Right hindlimb (tissue), 1 donor: Measurements from ENCODE around the gene DSC2.
"Not testable (repeated sequence)": the region's sequence is repeated elsewhere in the genome, so short reads cannot be mapped to it uniquely, and the experiment has no call there.

Experiments
- DNase-seq: peaks from one replicate; pipeline ENCODE4 v3.0.0-alpha.2; 2018

The DSC2 gene

GRCh38 chr18:31102025-31102684 lies at the start of gene DSC2:
Gene DSC2, minus strand, starts transcription at chr18:31102421. Its CDS starts 450 bp downstream, at chr18:31101971.
- peak; percentile 25 for DNase-seq

DNA sequence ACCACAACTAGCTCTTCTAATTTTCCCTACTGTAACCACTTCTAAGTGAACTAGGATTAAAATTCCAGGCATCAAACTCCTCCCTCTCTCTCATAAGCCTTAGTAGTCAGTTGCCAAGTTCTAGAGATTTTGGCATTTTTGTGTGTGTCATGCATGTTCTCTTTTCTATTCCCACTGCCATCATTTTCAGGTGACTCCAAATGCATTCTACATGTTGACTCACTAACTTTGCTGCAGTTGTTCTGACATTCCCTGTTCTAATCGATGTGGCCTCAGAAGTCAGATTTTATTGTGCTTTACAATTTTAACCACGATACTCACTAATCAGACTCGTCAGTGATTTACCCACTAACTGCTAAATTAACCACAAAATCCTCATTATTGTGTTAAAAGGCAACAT lies 47.1 kb upstream of the DSC2 start:
- no peak for DNase-seq

GRCh38 chr18:31148600-31148999 lies 46.4 kb upstream of the DSC2 start:
- no peak for DNase-seq

DNA sequence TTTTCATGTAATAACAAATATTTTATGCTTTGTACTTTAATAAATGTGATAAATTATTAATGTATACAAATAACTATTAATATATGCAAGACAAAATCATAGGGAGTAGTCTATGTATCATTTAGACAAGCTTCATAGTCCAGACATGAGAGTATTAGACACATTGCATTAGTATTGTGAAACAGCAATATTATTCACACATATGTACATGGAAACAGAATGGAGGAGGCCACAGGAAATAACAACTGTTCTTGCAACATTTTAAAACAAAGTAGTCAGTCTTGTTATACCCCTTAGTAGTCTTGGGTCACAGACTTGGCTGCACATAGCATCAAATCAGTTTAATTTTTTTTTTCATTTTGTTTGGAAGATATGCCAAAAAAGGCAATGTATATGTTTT lies 44.6 kb upstream of the DSC2 start:
- DNase-seq, result no peak

DNA sequence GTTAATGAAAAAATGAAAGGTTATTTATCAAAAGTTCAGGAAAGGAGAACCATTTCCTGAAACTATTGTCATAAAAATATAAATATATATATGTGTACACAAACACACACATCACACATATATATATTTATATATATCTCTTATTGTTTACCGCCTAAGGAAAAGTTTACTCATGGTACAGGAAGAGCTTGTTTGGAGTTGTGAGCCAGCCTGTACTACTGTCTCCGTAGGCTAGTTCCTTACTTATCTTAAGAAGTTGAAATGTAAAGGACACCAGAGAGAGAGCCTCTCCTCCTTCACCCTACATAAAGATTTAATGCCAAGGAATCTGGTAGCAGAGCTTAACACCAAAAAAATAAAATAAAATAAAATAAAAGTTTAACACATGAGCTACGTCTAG lies 40.8 kb upstream of the DSC2 start:
- DNase-seq, result no peak

DNA sequence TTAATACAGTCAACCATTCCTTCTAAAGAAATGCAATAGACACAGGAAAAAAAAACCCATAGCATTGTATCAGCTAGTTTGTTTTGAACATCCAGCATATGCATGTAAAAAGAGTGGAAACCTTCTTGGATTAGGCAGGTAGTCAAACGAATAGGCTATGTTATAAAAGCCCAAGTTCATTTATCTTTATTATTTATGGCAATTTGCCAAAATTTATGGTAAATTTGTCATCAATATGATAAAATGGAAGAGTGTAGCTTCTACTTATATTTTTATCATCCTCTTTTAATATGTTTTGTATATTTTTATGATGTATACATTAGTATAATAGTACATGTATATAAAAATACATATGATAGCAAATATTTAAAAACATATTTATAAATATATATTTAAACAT lies 36.5 kb upstream of the DSC2 start:
- DNase-seq, result no peak

DNA sequence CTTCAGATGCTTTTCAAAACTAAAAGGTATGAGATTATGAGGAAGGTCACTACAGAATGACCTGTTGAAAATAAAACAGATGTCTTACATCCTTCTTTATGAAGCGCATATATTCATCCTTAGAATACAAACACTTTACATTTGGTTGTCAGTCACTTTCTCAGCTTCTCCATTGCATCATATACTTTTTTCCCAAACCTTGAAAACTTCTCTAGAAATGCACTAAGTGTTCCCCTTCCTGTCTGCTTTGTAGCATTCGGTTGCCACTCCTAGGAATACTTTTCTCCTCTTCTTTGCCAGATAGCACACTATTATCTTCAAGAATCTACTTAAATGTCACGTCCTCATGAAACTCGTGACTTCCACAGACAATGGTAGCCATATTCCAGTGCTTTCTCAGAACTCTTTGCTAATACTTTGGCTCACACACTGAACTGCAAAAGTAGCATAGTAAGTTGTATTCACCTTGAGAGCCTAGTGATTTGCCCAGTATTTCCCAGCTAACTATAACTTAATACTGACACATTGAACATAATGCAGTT lies 32.8 kb upstream of the DSC2 start:
- no peak for DNase-seq

DNA sequence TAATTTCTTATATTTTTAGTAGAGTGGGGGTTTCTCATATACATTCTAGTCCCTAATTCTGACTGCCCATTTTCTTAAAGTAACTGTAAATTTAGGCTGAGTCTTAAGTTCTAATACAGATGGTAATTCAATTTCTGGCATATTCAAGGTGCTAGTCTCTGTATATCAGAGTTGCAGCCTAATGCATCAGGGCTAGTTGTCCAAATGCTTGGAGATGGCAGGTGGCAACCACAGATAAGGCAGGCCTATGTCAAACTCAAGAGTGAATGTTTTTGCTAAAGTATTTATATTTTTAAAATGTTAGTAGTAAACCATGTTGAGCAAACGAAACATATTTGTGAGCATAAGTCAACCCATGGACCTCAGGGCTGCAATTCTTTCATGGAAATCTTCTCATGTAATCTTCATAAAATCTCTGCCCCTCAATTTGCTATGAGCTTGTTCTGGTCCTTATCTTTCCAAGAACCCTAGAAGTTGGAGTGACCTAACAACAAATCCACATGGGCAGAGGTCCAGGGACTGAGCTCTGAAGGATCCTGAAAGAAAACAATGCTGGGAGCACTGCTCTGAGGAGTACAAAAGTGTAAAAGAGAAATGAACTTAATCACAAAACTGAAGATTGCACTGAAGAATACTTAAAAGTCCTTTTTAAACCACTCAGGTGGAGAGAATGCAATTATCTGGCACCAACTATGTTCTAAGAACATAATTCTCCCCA lies 27.3 kb upstream of the DSC2 start:
- no peak for DNase-seq

DNA sequence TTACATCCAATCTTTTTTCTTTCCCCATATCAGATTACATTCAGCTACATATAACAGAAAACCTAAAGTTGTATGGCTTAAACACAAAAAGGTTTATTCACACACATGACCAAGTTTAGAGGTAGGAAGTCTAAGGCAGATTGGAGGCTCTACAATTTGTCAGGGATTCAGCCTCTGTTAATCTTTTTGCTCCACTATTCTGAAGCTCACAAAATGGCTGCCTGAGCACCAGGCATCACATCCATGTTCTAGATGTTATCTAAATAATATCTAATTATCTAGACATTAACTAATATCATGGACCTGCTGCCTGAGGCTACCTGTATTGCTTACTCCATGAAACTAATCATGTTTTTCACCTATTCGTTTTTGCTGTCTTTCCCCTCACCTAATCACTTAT lies 23.7 kb upstream of the DSC2 start:
- no peak for DNase-seq

DNA sequence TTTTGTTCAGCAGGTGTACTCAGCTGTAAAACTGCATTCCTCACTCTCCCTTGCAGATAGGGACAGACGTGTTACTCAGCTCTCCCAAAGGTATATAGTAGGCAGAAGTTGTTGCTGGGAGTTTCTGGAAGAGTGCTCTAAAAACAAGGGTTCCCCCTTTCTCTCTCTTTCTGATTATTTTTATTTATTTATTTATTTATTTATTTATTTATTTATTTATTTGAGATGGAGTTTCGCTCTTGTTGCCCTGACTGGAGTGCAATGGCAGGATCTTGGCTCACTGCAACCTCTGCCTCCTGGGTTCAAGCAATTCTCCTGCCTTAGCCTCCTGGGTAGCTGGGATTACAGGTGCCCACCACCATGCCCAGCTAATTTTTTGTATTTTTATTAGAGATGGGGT lies 20.9 kb upstream of the DSC2 start:
- not testable (repeated sequence) for DNase-seq

GRCh38 chr18:31120594-31120993 lies 18.4 kb upstream of the DSC2 start:
- no peak for DNase-seq

- no peak for DNase-seq
These were observed 14.8 kb upstream of the DSC2 start for GRCh38 chr18:31116853-31117595.

GRCh38 chr18:31112804-31113203 lies 10.6 kb upstream of the DSC2 start:
- DNase-seq, result no peak

DNA sequence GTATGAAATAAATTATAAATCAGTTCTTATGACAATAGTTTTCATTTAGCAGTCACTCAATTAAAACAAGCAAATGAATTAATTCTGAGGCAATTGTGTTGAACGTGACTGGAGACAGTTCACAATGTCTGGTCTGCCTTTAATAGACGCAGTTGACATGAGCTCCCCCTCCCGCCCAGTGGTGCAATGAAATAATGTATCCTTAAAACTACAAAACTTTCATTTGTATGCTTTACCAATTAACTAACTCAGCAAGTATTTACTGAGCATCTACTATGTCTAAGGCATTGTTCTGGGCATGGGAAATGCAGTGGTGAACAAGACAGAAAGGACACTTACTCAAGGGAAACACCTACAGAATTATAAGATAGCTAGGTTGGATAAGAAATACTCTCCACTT lies 3.5 kb upstream of the DSC2 start:
- DNase-seq, result no peak

- DNase-seq, result no peak
These were observed 2.2 kb upstream of the DSC2 start for GRCh38 chr18:31104444-31104843.

DNA sequence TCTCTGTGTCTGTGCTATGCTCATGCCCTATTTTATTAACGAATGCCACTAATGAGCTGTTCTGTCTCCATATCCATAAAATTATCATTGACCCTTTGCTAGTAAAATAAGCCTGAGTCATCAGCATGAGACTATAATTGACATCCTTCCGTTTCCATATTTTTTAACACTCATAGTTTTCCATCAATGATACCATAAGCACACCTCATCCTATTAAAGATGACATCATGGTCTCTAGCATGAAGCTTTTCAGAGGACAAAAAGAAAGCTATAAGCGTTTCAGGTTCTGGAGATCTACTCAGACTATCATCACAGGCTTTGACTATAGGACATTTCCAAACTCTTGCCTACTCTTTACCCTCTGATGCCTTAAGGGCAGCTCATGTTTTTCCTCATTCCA lies 1.2 kb upstream of the DSC2 start:
- no peak for DNase-seq

GRCh38 chr18:31102941-31103340 lies 720 bp upstream of the DSC2 start:
- DNase-seq, result no peak

GRCh38 chr18:31101183-31102024 lies 817 bp downstream of the DSC2 start:
- DNase-seq, result peak; percentile 73

DNA sequence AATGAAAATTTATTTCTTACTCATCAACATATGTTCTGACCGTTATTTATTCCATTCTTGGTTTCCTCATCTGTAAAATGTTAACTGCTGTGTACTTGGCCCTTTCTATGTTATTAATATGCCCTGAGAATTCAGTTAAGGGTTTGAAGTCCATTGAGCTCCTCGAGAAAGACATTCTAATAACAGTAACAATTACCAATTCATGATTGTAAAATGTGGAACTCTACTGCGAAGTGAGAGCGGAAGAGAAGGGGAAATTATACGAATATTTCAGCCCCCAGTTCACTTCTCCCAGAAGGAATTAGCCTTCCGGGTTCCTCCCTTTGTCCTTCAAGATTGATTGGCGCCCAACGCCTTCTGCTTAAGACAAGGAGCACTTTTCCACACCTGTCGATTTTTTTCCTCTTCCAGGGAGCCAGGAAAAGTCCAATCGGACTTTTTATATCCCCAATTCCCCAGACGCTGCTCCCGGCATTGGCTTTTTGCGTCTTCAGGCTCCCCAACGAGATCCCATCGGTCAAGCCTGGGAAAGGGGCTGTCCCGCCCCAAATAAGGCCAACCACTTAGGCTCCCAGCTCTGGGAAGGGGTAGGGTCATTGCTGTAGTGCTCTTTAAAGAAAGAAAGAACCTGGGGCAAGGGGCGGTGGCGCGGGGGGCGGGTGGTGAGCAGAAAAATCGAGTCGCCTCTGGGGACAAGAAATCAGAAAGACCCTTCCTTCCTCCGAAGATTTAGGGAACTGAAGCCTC lies 1.6 kb downstream of the DSC2 start:
- peak; percentile 35 for DNase-seq

DNA sequence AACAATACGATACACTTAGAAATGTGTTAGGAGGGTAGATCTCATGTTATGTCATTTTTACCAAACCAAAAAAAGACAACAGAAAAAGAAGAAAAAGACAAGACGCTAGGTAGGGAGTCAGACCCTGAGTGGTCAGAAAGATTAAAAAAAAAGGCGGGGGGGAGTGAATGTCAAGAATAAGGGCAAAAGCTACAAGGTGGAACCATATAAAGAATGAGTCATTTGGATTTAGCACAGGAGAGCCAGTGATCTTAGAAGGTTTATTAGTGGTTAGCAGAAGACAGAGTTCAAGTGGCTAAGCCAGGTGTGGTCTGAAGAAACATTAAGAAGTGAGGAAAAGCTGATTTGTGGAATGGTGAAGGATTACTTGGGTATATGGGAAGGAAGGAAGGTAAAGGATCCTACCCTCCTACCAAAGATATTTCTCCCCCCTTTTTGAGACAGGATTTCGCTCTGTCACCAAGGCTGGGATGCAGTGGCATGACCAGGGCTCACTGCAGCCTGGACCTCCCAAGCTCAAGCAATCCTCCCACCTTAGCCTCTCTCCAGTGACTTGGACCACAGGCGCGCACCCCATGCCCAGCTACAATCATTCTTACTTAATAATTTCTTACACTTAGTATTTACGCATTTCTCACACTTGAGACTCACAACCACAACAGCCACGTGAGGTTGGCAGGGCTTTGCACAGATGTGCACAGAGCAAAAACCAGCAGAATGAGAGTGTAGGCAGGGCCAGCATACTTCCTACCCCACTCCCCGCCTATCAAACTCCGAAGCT lies 2.6 kb downstream of the DSC2 start:
- no peak for DNase-seq

DNA sequence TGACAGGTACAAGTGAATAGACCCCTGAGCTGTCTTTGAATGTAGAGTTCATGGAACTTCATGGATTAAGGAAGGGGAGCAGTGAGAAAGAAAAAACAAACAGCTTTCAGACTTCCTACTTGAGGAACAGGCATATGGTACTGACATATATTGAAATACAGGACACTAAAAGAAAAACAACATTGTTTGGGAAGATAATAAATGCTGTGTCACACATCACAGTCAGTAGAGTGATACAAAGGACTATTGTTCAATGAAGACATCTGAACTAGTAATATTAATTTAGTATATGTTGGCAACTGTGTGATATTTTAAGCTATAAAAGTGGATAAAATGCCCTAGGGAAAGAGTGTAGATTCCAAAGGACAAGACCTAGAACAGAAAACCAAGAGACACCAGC lies 3.3 kb downstream of the DSC2 start:
- DNase-seq, result no peak
